ENCODE results near the gene KPNA4. TPM values are rescaled to one million over a fixed set of nuclear protein-coding genes. Genes with fewer than 3 reads are reported as not detected.

Gene KPNA4
- total RNA-seq, 1 donor from 2014 or later, result 61.6 TPM

DNA sequence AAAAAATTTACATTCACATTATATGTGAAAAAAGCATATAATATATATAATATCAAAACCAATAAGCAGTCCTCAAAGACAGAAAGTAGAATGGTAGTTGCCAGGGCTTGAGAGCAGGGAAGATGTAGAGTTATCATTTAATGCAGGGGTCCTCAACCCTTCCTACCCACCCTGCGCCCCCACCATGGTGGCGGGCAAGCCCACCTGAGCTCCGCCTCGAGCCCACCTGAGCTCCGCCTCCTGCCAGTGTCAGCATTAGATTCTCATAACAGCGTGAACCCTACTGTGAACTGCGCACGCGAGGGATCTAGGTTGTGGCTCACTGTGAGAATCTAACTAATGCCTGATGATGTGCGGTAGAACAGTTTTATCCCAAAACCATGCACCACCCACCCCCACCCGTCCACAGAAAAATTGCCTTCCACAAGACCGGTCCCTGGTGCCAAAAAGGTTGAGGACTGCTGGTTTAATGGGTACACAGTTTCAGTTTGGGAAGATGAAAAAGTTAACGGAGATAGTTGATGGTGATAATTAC lies 118.8 kb downstream of the KPNA4 start:
- no peaks in the 10 kb centered on the region for H3K9me3 ChIP-seq
- no peak for TF ChIP-seq CTCF (IDR thresholded peaks at IDR 0.05)
- H3K4me3 ChIP-seq, result no peak overlapping the region
- H3K36me3 ChIP-seq, result no peaks in the 10 kb centered on the region
- no peak overlapping the region for H3K27ac ChIP-seq
- H3K4me1 ChIP-seq, result peaks cover 6% of the 10 kb centered on the region
- intact Hi-C loops (cut with DNase I), result no loop called here
- DNase-seq (no peak), ATAC-seq (no peak)
- H3K27me3 ChIP-seq (ENCODE audit: low read depth), result peaks cover 3% of the 10 kb centered on the region

DNA sequence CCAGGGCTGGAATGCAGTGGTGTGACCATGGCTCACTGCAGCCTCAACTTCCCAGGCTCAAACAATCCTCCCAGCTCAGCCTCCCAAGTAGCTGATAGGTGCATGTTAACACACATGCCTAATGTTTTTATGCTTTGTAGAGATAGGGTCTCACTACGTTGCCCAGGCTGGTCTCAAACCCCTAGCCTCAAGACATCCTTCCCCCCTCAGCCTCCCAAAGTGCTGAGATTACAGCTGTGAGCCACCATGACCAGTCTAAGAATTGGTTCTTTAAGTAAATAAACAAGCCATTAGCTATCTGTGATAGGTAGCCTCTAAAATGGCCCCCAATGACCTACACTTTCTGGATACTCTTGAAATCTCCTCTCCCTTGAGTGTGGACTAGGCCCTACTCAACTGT lies 119.5 kb downstream of the KPNA4 start:
- Histone ChIP-seq H3K9me3 (no peaks in the 10 kb centered on the region), H3K27ac (no peak overlapping the region), H3K27me3 (ENCODE audit: low read depth) (peaks cover 3% of the 10 kb centered on the region), H3K36me3 (no peaks in the 10 kb centered on the region), H3K4me1 (peaks cover 6% of the 10 kb centered on the region), H3K4me3 (no peak overlapping the region)
- intact Hi-C loops (cut with DNase I), result no loop called here
- DNase-seq (no peak), ATAC-seq (no peak)
- no peak for TF ChIP-seq CTCF (IDR thresholded peaks at IDR 0.05)

Other genes with a start within 250 kb of the KPNA4 start
- 37.7 TPM for gene IFT80, start 166.3 kb downstream of the KPNA4 start, total RNA-seq
- gene SMC4, start 165.9 kb downstream of the KPNA4 start, total RNA-seq, result 57.6 TPM
- gene TRIM59, start 115.8 kb downstream of the KPNA4 start, total RNA-seq, result 4.4 TPM
- not detected for gene ARL14, start 111.6 kb upstream of the KPNA4 start, total RNA-seq
- 14.9 TPM for gene PPM1L, start 190.7 kb upstream of the KPNA4 start, total RNA-seq

Data from lower lobe of right lung (tissue), 2 donors.